Epithelial cell of esophagus (primary cell): ENCODE measurements around the gene PLVAP.

Experiments
- DNase-seq: peaks from one replicate; pipeline ENCODE4 v3.0.0; 2010; ENCODE audit warnings: low read depth
- H3K4me3 ChIP-seq: 2 replicates; pipeline ENCODE4 v1.5.1; 2011; ENCODE audit warnings: mild to moderate bottlenecking, low read length, control low read depth
- TF ChIP-seq, protein P1 (sequence below): IDR thresholded peaks from 2 replicates; pipeline ENCODE4 v1.5.1; 2011; ENCODE audit warnings: low read depth, mild to moderate bottlenecking, low read length, control low read depth, inconsistent platforms; ENCODE audit not compliant: insufficient read depth; ENCODE audit errors: missing control alignments

PLVAP gene

GRCh38 chr19:17337675-17338432 is 39.3 kb downstream of the PLVAP start:
- TF ChIP-seq, protein P1, sequence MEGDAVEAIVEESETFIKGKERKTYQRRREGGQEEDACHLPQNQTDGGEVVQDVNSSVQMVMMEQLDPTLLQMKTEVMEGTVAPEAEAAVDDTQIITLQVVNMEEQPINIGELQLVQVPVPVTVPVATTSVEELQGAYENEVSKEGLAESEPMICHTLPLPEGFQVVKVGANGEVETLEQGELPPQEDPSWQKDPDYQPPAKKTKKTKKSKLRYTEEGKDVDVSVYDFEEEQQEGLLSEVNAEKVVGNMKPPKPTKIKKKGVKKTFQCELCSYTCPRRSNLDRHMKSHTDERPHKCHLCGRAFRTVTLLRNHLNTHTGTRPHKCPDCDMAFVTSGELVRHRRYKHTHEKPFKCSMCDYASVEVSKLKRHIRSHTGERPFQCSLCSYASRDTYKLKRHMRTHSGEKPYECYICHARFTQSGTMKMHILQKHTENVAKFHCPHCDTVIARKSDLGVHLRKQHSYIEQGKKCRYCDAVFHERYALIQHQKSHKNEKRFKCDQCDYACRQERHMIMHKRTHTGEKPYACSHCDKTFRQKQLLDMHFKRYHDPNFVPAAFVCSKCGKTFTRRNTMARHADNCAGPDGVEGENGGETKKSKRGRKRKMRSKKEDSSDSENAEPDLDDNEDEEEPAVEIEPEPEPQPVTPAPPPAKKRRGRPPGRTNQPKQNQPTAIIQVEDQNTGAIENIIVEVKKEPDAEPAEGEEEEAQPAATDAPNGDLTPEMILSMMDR = no peak
- DNase-seq = peak; percentile 31
- peak overlapping the region; percentile 92 for H3K4me3 ChIP-seq

GRCh38 chr19:17336872-17337674 is 40.1 kb downstream of the PLVAP start, which contains the start of gene GTPBP3:
GTPBP3 (plus strand) TSS chr19:17337553; CDS start chr19:17337612, 59 bp downstream.
- H3K4me3 ChIP-seq = peak within 1 kb of the TSS; percentile 92
- DNase-seq = peak; percentile 99
- TF ChIP-seq, protein P1 = no peak

DNA sequence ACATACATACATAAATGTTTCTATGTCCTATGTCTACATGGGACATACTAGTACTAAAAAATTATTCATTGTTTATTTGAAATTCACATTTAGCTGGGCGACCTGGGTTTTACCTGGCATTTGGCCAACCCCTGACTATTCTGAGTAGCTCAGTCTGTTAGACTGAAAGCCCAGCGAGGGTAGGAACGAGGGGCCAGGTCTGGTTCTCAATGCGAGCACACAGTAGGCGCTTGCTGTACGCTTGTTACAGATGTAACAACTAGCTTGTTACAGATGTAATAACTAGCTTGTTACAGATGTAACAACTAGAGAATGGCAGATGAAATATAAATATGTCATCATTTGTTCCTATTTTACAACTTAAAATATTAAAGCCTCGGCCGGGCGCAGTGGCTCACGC is 41.6 kb downstream of the PLVAP start:
- no peak overlapping the region for H3K4me3 ChIP-seq
- no peak for DNase-seq
- TF ChIP-seq, protein P1 = no peak

DNA sequence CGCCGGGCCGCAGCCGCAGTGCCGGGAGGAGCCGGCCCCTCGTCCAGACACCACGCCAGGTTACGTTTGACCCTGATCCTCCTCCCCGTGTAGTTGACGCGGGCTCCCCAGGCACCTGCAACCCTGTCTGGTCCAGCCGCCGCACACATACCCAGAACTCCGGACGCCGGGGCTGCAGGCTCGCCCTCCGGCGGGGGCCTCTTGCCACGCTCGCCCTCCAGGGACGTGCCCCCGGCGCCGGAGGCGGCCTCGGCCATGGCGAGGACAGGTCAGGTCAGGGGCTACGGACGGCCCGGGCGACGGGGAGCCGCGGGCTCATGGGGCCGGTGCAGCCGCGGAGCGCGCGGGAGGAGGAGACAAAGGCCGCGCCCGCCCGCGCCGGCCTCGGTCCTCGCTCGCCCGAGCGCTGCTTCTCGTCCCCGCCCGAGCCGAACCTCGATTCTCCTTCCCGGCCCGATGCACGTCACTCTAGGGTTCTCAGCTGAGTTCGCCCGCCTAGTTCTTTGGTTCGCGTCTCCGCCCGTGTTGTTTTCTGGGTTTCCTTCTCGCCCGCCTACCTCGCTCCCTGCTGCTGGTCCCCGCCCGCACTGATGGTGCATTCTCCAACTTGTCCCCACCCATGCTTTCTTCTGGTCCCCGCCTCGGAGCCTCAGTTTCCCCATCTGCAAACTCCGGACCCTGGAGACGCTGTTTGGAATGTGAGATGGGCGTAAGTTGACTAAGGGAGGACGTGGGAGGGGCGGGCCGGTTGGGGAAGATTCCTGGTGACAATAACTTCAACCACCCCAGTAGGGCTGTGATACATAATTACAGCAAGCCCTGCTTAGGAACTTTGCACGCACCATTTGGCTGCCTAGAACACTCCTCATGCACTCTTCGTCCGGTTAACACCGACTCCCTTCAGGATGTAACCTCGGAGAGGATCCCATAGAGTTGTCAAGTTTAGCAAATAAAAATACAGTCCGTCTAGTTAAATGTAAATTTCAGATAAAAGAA is 42.4 kb downstream of the PLVAP start, which contains the start of gene ANO8:
Gene ANO8 (minus strand): TSS at position 442 of the 996 bp plus-strand sequence. CDS start 185 bp downstream, at position 257.
- peak within 1 kb of the TSS; percentile 60 for H3K4me3 ChIP-seq
- peak; percentile 99 for DNase-seq
- TF ChIP-seq, protein P1 = no peak

DNA sequence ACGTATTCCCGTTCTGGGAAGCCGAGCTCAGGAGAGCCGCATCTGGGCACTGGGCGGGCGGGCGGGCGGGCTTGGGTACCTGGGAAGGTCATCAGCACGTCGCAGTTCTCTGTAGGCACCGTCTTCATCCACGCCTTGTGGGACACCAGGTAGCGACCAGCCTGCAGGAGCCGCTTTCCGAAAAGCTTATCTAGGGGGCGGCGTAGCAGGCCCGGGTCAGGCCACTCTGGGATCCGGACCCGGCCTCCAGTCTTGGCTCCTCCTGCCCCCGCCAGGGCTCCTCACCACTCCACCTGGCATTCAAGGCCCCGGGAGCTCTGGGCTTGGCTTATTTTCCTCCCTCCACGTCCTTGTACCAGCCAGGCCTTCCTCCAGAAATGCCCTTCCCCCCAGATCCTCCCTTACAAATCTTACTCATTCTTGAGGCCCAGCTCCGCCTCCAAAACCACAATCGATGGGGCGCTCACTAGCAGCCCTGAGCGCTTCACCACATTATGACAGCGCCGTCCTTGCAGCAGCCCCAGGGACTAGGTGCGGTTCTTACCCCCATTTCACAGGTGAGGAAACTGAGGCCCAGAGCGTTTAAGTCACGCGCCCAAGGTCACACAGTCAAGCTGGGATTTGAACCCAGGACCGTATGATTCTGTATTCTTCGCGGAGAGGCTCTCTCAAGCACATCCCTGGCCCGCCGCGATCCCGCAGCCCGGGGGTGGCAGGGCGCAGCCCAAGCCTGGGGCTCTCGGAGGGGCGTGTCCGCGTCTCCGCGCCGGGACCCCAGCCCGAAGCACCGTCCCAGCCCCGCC is 43.3 kb downstream of the PLVAP start:
- peak overlapping the region; percentile 60 for H3K4me3 ChIP-seq
- TF ChIP-seq, protein P1 = no peak
- DNase-seq = peak; percentile 89
